ENCODE results near the gene SCFD2.

The SCFD2 gene

GRCh38 chr4:52843958-52844357 is 521.9 kb downstream of the SCFD2 start:
- H3K4me2 ChIP-seq (ENCODE audit: low read length), result no peak overlapping the region
- no peaks in the 10 kb centered on the region for H3K9me3 ChIP-seq (ENCODE audit: insufficient read depth, low read length)
- H3K79me2 ChIP-seq (ENCODE audit: low read length), result no peaks in the 10 kb centered on the region
- H3K9ac ChIP-seq (ENCODE audit: low read length), result no peak overlapping the region
- H4K20me1 ChIP-seq (ENCODE audit: insufficient read depth, low read length), result no peaks in the 10 kb centered on the region
- no peak overlapping the region for H2AFZ ChIP-seq (ENCODE audit: low read depth, low read length)
- no peaks in the 10 kb centered on the region for H3K36me3 ChIP-seq (replicated peaks; ENCODE audit: low read depth, low read length)
- peaks cover 22% of the 10 kb centered on the region for H3K4me1 ChIP-seq (ENCODE audit: low read length)
- H3K27ac ChIP-seq (ENCODE audit: low read length), result no peak overlapping the region
- no peak overlapping the region for H3K4me3 ChIP-seq (ENCODE audit: low read length)
- no peaks in the 10 kb centered on the region for H3K27me3 ChIP-seq (ENCODE audit: low read depth, low read length)
- TF ChIP-seq, protein P1, sequence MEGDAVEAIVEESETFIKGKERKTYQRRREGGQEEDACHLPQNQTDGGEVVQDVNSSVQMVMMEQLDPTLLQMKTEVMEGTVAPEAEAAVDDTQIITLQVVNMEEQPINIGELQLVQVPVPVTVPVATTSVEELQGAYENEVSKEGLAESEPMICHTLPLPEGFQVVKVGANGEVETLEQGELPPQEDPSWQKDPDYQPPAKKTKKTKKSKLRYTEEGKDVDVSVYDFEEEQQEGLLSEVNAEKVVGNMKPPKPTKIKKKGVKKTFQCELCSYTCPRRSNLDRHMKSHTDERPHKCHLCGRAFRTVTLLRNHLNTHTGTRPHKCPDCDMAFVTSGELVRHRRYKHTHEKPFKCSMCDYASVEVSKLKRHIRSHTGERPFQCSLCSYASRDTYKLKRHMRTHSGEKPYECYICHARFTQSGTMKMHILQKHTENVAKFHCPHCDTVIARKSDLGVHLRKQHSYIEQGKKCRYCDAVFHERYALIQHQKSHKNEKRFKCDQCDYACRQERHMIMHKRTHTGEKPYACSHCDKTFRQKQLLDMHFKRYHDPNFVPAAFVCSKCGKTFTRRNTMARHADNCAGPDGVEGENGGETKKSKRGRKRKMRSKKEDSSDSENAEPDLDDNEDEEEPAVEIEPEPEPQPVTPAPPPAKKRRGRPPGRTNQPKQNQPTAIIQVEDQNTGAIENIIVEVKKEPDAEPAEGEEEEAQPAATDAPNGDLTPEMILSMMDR (IDR thresholded peaks at IDR 0.05; ENCODE audit: low read depth, low read length), result no peak
- no peak for TF ChIP-seq EZH2phosphoT487 (IDR thresholded peaks at IDR 0.05; ENCODE audit: low read depth)

GRCh38 chr4:52843351-52843750 is 522.5 kb downstream of the SCFD2 start:
- Histone ChIP-seq H4K20me1 (ENCODE audit: insufficient read depth, low read length) (no peaks in the 10 kb centered on the region), H3K4me3 (ENCODE audit: low read length) (no peak overlapping the region), H3K9ac (ENCODE audit: low read length) (no peak overlapping the region), H3K36me3 (replicated peaks; ENCODE audit: low read depth, low read length) (no peaks in the 10 kb centered on the region), H2AFZ (ENCODE audit: low read depth, low read length) (no peak overlapping the region), H3K4me1 (ENCODE audit: low read length) (peaks cover 22% of the 10 kb centered on the region), H3K27ac (ENCODE audit: low read length) (no peak overlapping the region), H3K4me2 (ENCODE audit: low read length) (no peak overlapping the region), H3K79me2 (ENCODE audit: low read length) (no peaks in the 10 kb centered on the region), H3K27me3 (ENCODE audit: low read depth, low read length) (no peaks in the 10 kb centered on the region), H3K9me3 (ENCODE audit: insufficient read depth, low read length) (no peaks in the 10 kb centered on the region)
- no peak for TF ChIP-seq EZH2phosphoT487 (IDR thresholded peaks at IDR 0.05; ENCODE audit: low read depth)
- TF ChIP-seq, protein P1 (IDR thresholded peaks at IDR 0.05; ENCODE audit: low read depth, low read length), result no peak

DNA sequence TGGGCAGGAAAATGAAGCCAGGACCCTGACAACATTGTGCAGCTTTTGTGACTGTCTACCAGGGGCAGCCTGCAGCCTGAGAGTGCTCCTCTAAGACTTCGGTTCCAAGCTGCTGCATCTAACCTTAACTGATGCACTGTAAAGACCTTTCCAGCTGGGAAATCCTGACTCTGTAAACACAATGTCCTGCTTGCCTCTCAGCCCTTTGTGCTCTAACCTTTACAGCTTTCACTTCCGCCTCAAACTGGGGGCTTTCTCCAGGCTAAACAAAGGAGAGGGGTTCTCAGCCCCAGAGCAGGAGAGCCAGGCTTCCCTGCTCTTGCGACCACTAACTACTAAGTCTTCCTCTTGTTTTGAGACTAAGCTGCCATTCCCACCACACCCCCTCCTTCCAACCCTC is 523.1 kb downstream of the SCFD2 start:
- H3K27ac ChIP-seq (ENCODE audit: low read length), result no peak overlapping the region
- H3K79me2 ChIP-seq (ENCODE audit: low read length), result no peaks in the 10 kb centered on the region
- TF ChIP-seq EZH2phosphoT487 (IDR thresholded peaks at IDR 0.05; ENCODE audit: low read depth), result no peak
- TF ChIP-seq, protein P1 (IDR thresholded peaks at IDR 0.05; ENCODE audit: low read depth, low read length), result no peak
- no peak overlapping the region for H2AFZ ChIP-seq (ENCODE audit: low read depth, low read length)
- H3K36me3 ChIP-seq (replicated peaks; ENCODE audit: low read depth, low read length), result no peaks in the 10 kb centered on the region
- H3K4me1 ChIP-seq (ENCODE audit: low read length), result peaks cover 22% of the 10 kb centered on the region
- no peaks in the 10 kb centered on the region for H3K27me3 ChIP-seq (ENCODE audit: low read depth, low read length)
- H3K4me3 ChIP-seq (ENCODE audit: low read length), result no peak overlapping the region
- H3K9ac ChIP-seq (ENCODE audit: low read length), result no peak overlapping the region
- H4K20me1 ChIP-seq (ENCODE audit: insufficient read depth, low read length), result no peaks in the 10 kb centered on the region
- H3K9me3 ChIP-seq (ENCODE audit: insufficient read depth, low read length), result no peaks in the 10 kb centered on the region
- no peak overlapping the region for H3K4me2 ChIP-seq (ENCODE audit: low read length)

DNA sequence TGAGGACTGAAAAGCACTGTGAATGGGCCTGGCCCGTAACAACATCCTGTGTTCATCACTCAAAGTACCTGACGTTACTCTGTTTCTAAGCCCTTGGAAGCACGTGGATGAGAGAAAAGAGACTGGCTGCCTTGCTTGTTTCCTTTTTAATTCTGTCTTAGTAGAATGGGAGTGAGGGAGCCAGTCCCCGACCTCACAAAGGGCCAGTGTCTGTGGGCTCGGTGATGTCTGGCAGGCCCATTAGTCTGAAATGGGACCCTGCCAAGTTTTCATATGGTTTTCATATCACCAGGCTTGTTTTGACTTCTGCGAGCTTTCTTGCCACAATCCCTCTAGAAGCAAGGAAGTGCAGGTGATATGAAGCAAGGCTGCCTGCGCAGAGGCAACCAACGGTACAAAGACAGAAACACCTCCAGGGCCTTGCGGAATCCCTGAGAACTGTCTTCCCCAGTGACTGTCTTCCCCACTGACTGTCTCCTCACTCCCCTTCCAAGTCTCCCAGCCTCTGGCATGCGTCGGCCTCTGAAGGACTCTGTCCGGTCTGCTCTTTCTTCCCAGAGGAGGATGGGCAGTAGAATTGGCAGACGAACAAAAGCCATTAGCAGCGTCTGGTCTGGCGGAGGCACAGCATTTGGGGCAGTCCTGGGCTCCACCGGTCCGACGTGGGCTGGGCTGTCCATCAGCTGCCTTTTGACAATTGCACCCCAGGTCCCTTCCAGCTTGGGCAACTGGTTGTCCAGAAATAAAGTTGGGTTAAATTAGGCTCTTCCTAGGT is 524.0 kb downstream of the SCFD2 start:
- H3K27ac ChIP-seq (ENCODE audit: low read length), result no peak overlapping the region
- H3K4me2 ChIP-seq (ENCODE audit: low read length), result no peak overlapping the region
- H3K79me2 ChIP-seq (ENCODE audit: low read length), result no peaks in the 10 kb centered on the region
- TF ChIP-seq, protein P1 (IDR thresholded peaks at IDR 0.05; ENCODE audit: low read depth, low read length), result no peak
- TF ChIP-seq EZH2phosphoT487 (IDR thresholded peaks at IDR 0.05; ENCODE audit: low read depth), result no peak
- no peaks in the 10 kb centered on the region for H3K27me3 ChIP-seq (ENCODE audit: low read depth, low read length)
- H2AFZ ChIP-seq (ENCODE audit: low read depth, low read length), result no peak overlapping the region
- no peaks in the 10 kb centered on the region for H4K20me1 ChIP-seq (ENCODE audit: insufficient read depth, low read length)
- H3K4me1 ChIP-seq (ENCODE audit: low read length), result peaks cover 22% of the 10 kb centered on the region
- no peaks in the 10 kb centered on the region for H3K36me3 ChIP-seq (replicated peaks; ENCODE audit: low read depth, low read length)
- H3K4me3 ChIP-seq (ENCODE audit: low read length), result no peak overlapping the region
- H3K9ac ChIP-seq (ENCODE audit: low read length), result no peak overlapping the region
- H3K9me3 ChIP-seq (ENCODE audit: insufficient read depth, low read length), result no peaks in the 10 kb centered on the region
